GM12892 (cell line): ENCODE data around the gene WFDC11.
"Not testable (repeated sequence)": the region's sequence is repeated elsewhere in the genome, so short reads cannot be mapped to it uniquely, and the experiment has no call there.

Source experiments
- POLR2A ChIP-seq: IDR thresholded peaks from 2 replicates; pipeline ENCODE4 v1.6.1; 2011; ENCODE audit warnings: low read depth, low read length, control low read depth
- POLR2AphosphoS5 ChIP-seq: IDR thresholded peaks from 2 replicates; pipeline ENCODE4 v1.6.1; 2011; ENCODE audit warnings: low read depth, low read length, control low read depth

DNA sequence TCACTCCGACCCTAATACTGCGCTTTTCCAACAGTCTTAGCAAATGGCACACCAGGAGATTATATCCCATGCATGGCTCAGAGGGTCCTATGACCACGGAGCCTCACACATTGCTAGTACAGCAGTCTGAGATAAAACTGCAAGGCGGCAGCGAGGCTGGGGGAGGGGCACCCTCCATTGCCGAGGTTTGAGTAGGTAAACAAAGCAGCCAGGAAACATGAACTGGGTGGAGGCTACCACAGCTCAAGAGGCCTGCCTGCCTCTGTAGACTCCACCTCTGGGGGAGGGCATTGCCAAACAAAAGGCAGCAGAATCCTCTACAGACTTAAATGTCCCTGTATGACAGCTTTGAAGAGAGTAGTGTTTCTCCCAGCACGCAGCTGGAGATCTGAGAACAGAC lies 18.3 kb downstream of the WFDC11 start:
- TF ChIP-seq POLR2AphosphoS5, POLR2A: not testable (repeated sequence)
